SH-SY5Y (cell line): ENCODE measurements around the gene ROR1.

Experiments
- GATA2 ChIP-seq: IDR thresholded peaks from 2 replicates; pipeline ENCODE4 v1.6.1; 2011; ENCODE audit warnings: mild to moderate bottlenecking, low read depth, low read length
- GATA3 ChIP-seq: IDR thresholded peaks from 2 replicates; pipeline ENCODE4 v1.6.1; 2011; ENCODE audit warnings: low read depth, mild to moderate bottlenecking, low read length, moderate library complexity

DNA sequence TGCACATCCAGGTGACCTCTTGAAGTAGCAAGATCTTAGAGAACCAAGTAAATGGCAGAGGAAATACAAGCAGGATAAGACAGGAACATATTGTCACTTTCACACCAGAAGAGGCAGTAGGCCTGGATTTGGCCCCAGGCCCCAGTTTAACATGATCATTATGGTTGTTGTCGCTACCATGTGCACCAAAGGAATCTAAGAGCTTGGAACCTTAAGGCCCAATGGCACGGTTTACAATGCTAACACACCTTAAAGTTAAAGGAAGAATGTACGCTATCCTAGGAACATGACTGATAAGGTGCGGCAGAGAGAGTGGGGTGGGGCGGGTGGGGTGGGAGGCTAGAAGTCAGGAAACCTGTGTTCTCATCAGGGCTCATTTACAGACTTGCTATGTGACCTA, 147.5 kb downstream of the ROR1 start:
- TF ChIP-seq GATA3 (no peak), GATA2 (no peak)
